Tibial nerve (tissue), 3 donors: ENCODE results near the gene GUCY2F.

ENCODE experiments used
- CTCF ChIP-seq, 5 experiments: fragments of 200-600 bp in 3 of 5; fragments of 450-650 bp in 2 of 5; sonication (generic) in 3 of 5; IDR thresholded peaks; one replicate each; pipeline ENCODE4 v1.5.1; 2016 to 2019; ENCODE audit warnings: antibody characterized with exemption in 5 of 5, mild to moderate bottlenecking in 3 of 5, moderate library complexity in 2 of 5
- POLR2A ChIP-seq, 2 donors: fragments of 450-650 bp; IDR thresholded peaks; one replicate each; pipeline ENCODE4 v1.6.1; 2017; ENCODE audit warnings: antibody characterized with exemption in 2 of 2, mild to moderate bottlenecking in 2 of 2, moderate library complexity in 2 of 2

DNA sequence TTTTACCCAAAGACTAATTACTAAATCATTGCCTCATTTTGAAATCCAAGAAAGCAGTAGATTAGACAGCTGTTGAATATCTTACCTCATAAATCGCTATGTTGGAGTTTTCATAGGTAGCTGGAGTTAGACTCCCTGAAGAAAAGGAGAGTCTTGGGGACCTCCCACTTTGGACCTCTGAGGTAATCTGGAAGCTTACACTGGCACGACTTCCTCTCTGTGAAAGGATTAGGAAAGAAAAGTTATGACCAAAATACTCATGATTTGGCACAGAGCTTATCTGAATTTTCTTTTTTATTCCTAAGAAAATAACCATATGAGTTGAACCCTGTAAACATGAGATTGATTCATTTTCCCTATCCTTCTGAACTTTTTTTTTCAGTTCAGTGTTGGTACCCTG lies 40.6 kb downstream of the GUCY2F start:
- TF ChIP-seq POLR2A (IDR thresholded peaks at IDR 0.05): no peak
- TF ChIP-seq CTCF (IDR thresholded peaks at IDR 0.05): no peak
